GM19099 (cell line): ENCODE data around the gene CAMK2G.

ENCODE experiments used
- POLR2A ChIP-seq: IDR thresholded peaks from 3 replicates; pipeline ENCODE4 v1.6.1; 2011; ENCODE audit warnings: low read depth; ENCODE audit not compliant: insufficient read length; ENCODE audit errors: extremely low read depth

Gene CAMK2G

DNA sequence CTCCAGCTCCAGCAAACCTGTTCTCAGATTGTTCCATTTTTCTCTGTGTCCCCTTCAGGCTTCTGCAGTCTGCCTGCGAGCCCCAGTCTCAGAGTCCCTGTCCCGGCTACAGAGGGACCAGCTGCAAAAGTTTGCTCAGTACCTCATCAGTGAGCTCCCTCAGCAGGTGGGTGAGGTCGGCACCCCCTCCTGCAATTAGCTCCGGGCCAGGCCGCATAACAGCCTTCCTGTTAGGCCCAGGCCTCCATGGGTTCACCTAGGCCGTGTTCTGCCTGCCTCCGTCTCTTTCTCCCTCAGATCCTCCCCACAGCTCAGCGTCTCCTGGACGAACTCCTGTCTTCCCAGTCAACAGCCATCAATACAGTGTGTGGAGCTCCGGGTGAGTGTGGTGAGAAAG is 84.7 kb downstream of the CAMK2G start:
- no peak for TF ChIP-seq POLR2A

GRCh38 chr10:73788864-73789658 is 85.3 kb downstream of the CAMK2G start:
- no peak for TF ChIP-seq POLR2A

DNA sequence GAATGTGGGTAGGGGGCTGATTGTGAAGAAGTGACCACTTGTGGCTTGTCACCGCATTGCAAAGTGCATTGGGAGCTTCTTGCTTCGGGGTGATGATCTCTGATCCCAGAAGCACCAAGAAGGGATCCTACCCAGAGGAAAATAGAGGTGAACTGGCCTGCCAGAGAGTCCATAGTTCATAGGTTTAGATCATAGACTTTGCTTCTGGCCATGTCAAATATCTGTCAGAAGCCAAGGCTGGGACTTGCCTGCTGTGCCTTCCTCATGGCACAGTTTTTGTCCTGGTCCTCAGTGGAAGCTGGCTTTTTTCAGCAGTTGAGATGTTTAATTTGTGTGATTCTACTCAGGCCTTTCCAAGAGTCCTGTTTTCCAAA is 87.9 kb downstream of the CAMK2G start:
- TF ChIP-seq POLR2A: no peak

DNA sequence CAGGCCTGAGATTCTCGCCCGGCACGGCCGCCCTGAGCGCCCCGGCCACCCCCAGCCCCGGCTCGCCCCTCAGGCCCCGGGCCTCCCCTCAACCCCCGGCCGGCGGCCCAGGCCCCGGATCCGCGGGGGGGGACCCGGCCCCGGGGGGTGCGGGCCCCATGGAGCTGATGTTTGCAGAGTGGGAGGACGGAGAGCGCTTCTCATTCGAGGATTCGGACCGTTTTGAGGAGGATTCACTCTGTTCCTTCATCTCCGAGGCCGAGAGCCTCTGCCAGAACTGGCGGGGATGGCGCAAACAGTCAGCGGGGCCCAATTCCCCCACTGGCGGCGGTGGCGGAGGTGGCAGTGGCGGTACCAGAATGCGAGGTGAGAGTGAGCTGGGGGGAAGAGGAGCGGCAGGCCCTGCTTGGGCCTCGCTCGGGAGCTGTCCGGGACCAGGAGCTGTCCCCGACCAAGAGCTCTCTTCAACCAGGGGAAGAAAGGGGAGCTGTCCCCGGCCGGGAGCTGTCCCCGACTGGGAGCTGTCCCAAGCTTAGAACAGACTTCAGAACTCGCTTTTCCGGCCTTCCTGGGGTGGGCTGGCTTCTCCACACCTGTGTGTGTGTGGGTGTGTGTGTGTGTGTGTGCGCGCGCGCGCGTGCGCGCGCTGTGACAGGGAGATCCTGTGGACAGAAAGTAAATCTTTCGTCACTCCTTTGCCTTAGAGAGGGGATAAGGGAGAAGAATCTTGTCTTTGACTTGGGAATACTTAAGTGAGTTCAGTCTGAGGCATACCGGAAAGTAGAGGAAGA is 88.4 kb downstream of the CAMK2G start:
- no peak for TF ChIP-seq POLR2A

- peak; percentile 63 for TF ChIP-seq POLR2A
These were observed 89.1 kb downstream of the CAMK2G start, which contains the start of gene ZSWIM8 for GRCh38 chr10:73785211-73785720. Gene ZSWIM8, plus strand, starts transcription at chr10:73785606. Its CDS starts 273 bp downstream, at chr10:73785879.

DNA sequence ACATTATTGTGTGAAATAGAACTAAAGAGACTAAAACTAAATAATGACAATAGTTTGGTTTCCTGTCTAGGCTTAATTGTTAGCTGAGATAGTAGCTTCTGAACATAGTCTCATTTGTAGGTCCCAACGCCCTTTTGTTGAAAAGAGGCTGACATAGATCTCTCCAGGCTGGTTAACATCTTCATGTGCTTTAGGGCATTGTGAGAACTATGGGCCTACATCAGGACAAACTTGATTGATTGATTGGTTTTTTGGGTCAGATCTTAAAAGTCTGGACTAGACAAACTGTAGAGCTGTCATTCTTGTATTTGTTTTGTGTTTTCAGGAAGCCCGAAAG is 91.6 kb downstream of the CAMK2G start:
- no peak for TF ChIP-seq POLR2A

GRCh38 chr10:73781879-73782748 is 92.2 kb downstream of the CAMK2G start, which contains the start of gene CHCHD1:
Gene CHCHD1, plus strand, starts transcription at chr10:73782048. Its CDS starts 28 bp downstream, at chr10:73782076.
- peak; percentile 94 for TF ChIP-seq POLR2A

- TF ChIP-seq POLR2A: no peak
These were observed 92.8 kb downstream of the CAMK2G start for GRCh38 chr10:73781548-73781878.

- TF ChIP-seq POLR2A: no peak
These were observed 93.4 kb downstream of the CAMK2G start for GRCh38 chr10:73780966-73781365.

GRCh38 chr10:73780301-73780700 is 94.1 kb downstream of the CAMK2G start:
- TF ChIP-seq POLR2A: no peak

DNA sequence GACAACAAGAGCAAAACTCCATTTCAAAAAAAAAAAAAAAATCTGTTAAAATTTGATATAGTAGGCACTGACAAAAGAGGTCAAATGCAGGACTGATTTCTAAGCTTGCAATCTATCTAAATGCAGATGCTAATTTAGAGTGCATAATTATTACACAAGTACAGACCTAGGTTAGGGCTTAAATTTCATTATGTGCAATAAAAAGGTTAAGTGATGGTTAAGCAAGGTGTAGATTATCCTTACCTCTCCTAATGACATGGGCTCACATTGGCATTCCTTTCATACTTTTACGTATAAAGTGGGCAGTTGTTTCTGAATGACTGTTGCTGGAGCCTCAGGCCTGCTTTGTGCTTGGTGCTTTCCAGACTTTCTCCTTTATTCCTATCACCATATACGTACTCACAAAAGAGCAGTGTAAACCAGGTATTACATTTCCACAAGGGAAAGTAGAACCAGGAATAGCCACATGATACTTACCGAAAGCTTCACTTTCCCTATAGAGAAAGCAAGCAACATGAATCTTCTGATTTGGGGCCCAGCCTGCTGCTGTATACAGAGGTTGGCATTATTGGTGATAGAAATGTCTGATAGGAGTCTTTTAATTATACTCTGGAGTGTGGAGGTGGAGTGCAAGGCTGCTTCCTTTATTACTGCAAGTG is 94.7 kb downstream of the CAMK2G start:
- TF ChIP-seq POLR2A: no peak

- TF ChIP-seq POLR2A: no peak
These were observed 95.3 kb downstream of the CAMK2G start for GRCh38 chr10:73779018-73779417.

GRCh38 chr10:73774637-73775036 is 99.7 kb downstream of the CAMK2G start:
- no peak for TF ChIP-seq POLR2A

DNA sequence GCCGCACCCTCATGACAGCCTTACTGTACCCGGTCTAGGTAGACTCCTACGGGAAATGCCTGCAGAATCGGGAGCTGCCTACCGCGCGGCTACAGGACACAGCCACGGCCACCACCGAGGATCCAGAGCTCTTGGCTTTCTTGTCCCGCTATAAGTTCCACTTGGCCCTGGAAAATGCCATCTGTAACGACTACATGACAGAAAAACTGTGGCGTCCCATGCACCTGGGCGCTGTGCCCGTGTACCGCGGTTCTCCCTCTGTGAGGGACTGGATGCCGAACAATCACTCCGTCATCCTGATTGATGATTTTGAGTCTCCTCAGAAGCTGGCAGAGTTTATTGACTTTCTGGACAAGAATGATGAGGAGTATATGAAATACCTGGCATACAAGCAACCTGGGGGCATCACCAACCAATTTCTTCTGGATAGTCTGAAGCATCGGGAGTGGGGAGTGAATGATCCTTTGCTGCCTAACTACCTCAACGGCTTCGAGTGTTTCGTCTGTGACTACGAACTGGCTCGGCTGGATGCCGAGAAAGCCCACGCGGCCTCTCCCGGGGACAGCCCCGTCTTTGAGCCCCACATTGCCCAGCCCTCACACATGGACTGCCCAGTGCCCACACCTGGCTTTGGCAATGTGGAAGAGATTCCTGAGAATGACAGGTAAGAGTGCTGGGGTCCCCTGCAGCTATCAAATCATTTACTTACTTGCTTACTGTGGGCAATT is 101.0 kb downstream of the CAMK2G start:
- TF ChIP-seq POLR2A: no peak
